ENCODE measurements around the gene PIGU. TPM values are rescaled to one million over a fixed set of nuclear protein-coding genes. Genes with fewer than 3 reads are reported as not detected.

Gene PIGU
- total and polyA plus RNA-seq, 2 of the 13 experiments (the other 11 are each of a cell fraction or from before 2014, with no cell fraction given) = 45.5 to 231 TPM

DNA sequence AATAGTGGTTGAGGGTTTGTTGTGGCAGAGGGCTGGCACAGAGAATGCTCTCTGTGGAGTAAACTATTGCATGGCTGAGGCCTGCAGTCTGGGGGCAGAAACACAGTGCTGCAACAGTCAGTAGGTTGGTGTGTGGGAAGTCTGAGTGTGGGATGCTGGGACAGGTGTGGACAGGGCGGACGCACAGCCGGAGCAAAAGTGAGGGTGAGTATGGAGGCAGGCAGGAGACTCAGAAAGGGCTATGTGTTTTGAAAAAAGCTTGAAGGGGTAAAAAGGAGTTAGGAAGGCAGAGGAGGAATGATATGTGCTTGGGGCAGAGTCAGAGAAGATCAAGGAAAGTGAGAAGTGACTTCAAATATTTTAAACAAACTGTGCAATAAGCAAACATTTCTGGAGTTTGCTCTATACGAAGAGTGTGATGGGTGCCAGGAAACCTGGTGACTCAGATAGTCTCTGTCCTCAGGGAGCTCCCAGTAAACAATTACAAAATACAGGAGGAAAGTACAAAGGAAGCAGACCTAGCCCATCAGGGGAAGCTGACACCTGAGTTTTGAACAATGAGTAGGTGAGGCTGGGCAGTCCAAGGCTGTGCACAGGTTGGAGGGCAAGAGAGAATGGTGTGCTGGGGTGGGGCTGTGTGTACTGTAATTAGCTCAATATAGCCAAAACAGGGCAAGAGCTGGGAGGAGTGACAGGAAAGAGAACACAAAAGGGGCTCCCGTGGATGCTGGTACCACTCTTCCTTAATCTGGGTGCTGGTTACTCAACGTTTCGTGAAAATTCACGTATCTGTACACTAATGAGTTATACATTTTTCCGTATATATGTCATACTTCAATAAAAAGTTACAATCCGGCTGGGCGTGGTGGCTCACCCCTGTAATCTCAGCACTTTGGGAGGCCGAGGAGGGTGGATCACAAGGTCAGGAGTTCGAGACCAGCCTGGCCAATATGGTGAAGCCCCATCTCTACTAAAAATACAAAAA lies 55.2 kb downstream of the PIGU start (continued):
- TF ChIP-seq, protein P1, sequence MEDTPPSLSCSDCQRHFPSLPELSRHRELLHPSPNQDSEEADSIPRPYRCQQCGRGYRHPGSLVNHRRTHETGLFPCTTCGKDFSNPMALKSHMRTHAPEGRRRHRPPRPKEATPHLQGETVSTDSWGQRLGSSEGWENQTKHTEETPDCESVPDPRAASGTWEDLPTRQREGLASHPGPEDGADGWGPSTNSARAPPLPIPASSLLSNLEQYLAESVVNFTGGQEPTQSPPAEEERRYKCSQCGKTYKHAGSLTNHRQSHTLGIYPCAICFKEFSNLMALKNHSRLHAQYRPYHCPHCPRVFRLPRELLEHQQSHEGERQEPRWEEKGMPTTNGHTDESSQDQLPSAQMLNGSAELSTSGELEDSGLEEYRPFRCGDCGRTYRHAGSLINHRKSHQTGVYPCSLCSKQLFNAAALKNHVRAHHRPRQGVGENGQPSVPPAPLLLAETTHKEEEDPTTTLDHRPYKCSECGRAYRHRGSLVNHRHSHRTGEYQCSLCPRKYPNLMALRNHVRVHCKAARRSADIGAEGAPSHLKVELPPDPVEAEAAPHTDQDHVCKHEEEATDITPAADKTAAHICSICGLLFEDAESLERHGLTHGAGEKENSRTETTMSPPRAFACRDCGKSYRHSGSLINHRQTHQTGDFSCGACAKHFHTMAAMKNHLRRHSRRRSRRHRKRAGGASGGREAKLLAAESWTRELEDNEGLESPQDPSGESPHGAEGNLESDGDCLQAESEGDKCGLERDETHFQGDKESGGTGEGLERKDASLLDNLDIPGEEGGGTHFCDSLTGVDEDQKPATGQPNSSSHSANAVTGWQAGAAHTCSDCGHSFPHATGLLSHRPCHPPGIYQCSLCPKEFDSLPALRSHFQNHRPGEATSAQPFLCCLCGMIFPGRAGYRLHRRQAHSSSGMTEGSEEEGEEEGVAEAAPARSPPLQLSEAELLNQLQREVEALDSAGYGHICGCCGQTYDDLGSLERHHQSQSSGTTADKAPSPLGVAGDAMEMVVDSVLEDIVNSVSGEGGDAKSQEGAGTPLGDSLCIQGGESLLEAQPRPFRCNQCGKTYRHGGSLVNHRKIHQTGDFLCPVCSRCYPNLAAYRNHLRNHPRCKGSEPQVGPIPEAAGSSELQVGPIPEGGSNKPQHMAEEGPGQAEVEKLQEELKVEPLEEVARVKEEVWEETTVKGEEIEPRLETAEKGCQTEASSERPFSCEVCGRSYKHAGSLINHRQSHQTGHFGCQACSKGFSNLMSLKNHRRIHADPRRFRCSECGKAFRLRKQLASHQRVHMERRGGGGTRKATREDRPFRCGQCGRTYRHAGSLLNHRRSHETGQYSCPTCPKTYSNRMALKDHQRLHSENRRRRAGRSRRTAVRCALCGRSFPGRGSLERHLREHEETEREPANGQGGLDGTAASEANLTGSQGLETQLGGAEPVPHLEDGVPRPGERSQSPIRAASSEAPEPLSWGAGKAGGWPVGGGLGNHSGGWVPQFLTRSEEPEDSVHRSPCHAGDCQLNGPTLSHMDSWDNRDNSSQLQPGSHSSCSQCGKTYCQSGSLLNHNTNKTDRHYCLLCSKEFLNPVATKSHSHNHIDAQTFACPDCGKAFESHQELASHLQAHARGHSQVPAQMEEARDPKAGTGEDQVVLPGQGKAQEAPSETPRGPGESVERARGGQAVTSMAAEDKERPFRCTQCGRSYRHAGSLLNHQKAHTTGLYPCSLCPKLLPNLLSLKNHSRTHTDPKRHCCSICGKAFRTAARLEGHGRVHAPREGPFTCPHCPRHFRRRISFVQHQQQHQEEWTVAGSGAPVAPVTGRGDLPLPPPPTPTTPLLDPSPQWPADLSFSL (CRISPR knock-in tag; IDR thresholded peaks at IDR 0.05) = peak; percentile 77; the same call in 1 of the 2 replicates
- TF ChIP-seq SNAPC2 (CRISPR knock-in tag; IDR thresholded peaks at IDR 0.05) (no peak), ZNF792 (CRISPR knock-in tag; IDR thresholded peaks at IDR 0.05) (peak; percentile 88), GTF3A (CRISPR knock-in tag; conservative IDR thresholded peaks at IDR 0.05) (peak; percentile 92), ZSCAN9 (CRISPR knock-in tag; IDR thresholded peaks at IDR 0.05; ENCODE audit: borderline replicate concordance) (peak; percentile 93; the same call in 1 of the 2 replicates), KDM3A (CRISPR knock-in tag; IDR thresholded peaks at IDR 0.05; ENCODE audit: low read depth) (peak; percentile 88), REXO4 (CRISPR knock-in tag; IDR thresholded peaks at IDR 0.05; ENCODE audit: borderline replicate concordance) (no peak), ZNF337 (CRISPR knock-in tag; IDR thresholded peaks at IDR 0.05; ENCODE audit: borderline replicate concordance, low read depth) (peak; percentile 60; the same call in 1 of the 2 replicates)
- TF ChIP-seq, protein P2, sequence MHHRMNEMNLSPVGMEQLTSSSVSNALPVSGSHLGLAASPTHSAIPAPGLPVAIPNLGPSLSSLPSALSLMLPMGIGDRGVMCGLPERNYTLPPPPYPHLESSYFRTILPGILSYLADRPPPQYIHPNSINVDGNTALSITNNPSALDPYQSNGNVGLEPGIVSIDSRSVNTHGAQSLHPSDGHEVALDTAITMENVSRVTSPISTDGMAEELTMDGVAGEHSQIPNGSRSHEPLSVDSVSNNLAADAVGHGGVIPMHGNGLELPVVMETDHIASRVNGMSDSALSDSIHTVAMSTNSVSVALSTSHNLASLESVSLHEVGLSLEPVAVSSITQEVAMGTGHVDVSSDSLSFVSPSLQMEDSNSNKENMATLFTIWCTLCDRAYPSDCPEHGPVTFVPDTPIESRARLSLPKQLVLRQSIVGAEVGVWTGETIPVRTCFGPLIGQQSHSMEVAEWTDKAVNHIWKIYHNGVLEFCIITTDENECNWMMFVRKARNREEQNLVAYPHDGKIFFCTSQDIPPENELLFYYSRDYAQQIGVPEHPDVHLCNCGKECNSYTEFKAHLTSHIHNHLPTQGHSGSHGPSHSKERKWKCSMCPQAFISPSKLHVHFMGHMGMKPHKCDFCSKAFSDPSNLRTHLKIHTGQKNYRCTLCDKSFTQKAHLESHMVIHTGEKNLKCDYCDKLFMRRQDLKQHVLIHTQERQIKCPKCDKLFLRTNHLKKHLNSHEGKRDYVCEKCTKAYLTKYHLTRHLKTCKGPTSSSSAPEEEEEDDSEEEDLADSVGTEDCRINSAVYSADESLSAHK (CRISPR knock-in tag; IDR thresholded peaks at IDR 0.05; ENCODE audit: borderline replicate concordance) = no peak
- TF ChIP-seq, protein P3, sequence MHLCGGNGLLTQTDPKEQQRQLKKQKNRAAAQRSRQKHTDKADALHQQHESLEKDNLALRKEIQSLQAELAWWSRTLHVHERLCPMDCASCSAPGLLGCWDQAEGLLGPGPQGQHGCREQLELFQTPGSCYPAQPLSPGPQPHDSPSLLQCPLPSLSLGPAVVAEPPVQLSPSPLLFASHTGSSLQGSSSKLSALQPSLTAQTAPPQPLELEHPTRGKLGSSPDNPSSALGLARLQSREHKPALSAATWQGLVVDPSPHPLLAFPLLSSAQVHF (CRISPR knock-in tag; IDR thresholded peaks at IDR 0.05) = peak; percentile 79; the same call in 1 of the 2 replicates
- TF ChIP-seq, protein P4, sequence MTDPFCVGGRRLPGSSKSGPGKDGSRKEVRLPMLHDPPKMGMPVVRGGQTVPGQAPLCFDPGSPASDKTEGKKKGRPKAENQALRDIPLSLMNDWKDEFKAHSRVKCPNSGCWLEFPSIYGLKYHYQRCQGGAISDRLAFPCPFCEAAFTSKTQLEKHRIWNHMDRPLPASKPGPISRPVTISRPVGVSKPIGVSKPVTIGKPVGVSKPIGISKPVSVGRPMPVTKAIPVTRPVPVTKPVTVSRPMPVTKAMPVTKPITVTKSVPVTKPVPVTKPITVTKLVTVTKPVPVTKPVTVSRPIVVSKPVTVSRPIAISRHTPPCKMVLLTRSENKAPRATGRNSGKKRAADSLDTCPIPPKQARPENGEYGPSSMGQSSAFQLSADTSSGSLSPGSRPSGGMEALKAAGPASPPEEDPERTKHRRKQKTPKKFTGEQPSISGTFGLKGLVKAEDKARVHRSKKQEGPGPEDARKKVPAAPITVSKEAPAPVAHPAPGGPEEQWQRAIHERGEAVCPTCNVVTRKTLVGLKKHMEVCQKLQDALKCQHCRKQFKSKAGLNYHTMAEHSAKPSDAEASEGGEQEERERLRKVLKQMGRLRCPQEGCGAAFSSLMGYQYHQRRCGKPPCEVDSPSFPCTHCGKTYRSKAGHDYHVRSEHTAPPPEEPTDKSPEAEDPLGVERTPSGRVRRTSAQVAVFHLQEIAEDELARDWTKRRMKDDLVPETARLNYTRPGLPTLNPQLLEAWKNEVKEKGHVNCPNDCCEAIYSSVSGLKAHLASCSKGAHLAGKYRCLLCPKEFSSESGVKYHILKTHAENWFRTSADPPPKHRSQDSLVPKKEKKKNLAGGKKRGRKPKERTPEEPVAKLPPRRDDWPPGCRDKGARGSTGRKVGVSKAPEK (CRISPR knock-in tag; IDR thresholded peaks at IDR 0.05; ENCODE audit: borderline replicate concordance) = peak; percentile 90
- TF ChIP-seq, protein P5, sequence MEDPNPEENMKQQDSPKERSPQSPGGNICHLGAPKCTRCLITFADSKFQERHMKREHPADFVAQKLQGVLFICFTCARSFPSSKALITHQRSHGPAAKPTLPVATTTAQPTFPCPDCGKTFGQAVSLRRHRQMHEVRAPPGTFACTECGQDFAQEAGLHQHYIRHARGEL (CRISPR knock-in tag; IDR thresholded peaks at IDR 0.05) = no peak
- TF ChIP-seq, protein P6, sequence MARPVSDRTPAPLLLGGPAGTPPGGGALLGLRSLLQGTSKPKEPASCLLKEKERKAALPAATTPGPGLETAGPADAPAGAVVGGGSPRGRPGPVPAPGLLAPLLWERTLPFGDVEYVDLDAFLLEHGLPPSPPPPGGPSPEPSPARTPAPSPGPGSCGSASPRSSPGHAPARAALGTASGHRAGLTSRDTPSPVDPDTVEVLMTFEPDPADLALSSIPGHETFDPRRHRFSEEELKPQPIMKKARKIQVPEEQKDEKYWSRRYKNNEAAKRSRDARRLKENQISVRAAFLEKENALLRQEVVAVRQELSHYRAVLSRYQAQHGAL (CRISPR knock-in tag; IDR thresholded peaks at IDR 0.05; ENCODE audit: not compliant biosample characterization) = peak; percentile 82
